SK-N-SH (cell line): ENCODE measurements around the gene KMT5B. TPM values are rescaled to one million over a fixed set of nuclear protein-coding genes. Genes with fewer than 3 reads are reported as not detected.

ENCODE experiments used
- CTCF ChIA-PET: fragments of 300-600, 350-600 bp; formaldehyde crosslinking; extraction: SDS; loops from one replicate; lab custom pipeline; 2021; lab: Yijun Ruan, JAX
- POLR2A ChIA-PET: fragments of 350-600 bp; sonication (Branson Sonifier 250); formaldehyde crosslinking; extraction: SDS; loops from one replicate; lab custom pipeline; 2020; ENCODE audit warnings: antibody characterized with exemption, inconsistent platforms; lab: Yijun Ruan, JAX
- DNase-seq: peaks from one replicate; pipeline ENCODE4 v3.0.0; 2012
- H2AFZ ChIP-seq: fragments of 200-600 bp; sonication (generic); 2 replicates; pipeline ENCODE4 v1.8.1; 2016; ENCODE audit warnings: antibody characterized with exemption, mild to moderate bottlenecking, low read depth
- H3F3A ChIP-seq: fragments of 200-600 bp; sonication (generic); replicated peaks from 2 replicates; pipeline ENCODE3; 2016; ENCODE audit warnings: antibody characterized with exemption, mild to moderate bottlenecking; ENCODE audit not compliant: insufficient read depth
- H3K27ac ChIP-seq, 2 experiments: fragments of 200-500 bp in 1 of 2; fragments of 200-600 bp in 1 of 2; sonication (Bioruptor generic) in 1 of 2; sonication (generic), shearing (Covaris generic) in 1 of 2; 2 replicates each; pipeline versions ENCODE4 v1.5.1 to v1.6.1; 2014 to 2016; ENCODE audit warnings: low read depth in 2 of 2, inconsistent platforms in 1 of 2, low read length in 1 of 2, mild to moderate bottlenecking in 1 of 2, mixed read lengths in 1 of 2
- H3K27me3 ChIP-seq: fragments of 200-600 bp; sonication (generic), shearing (Covaris generic); 2 replicates; pipeline ENCODE4 v1.6.1; 2016; ENCODE audit warnings: mixed run types; ENCODE audit not compliant: insufficient read depth
- H3K36me3 ChIP-seq, 2 experiments: fragments of 200-500 bp in 1 of 2; fragments of 200-600 bp in 1 of 2; sonication (Bioruptor generic) in 1 of 2; sonication (generic) in 1 of 2; replicated peaks in 1 of 2; 2 replicates each; pipeline versions ENCODE3 to v1.5.1; 2014 to 2016; ENCODE audit warnings: low read length in 1 of 2, mild to moderate bottlenecking in 1 of 2; ENCODE audit not compliant: insufficient read depth in 2 of 2, control insufficient read depth in 1 of 2
- H3K4me1 ChIP-seq, 2 experiments: fragments of 200-500 bp in 1 of 2; fragments of 200-600 bp in 1 of 2; sonication (Bioruptor generic) in 1 of 2; sonication (generic), shearing (Covaris generic) in 1 of 2; 2 replicates each; pipeline versions ENCODE4 v1.5.1 to v1.6.1; 2014 to 2016; ENCODE audit warnings: low read depth in 1 of 2, low read length in 1 of 2, mixed run types in 1 of 2; ENCODE audit not compliant: insufficient read depth in 2 of 2, control insufficient read depth in 1 of 2
- H3K4me2 ChIP-seq: fragments of 200-600 bp; sonication (generic), shearing (Covaris generic); 2 replicates; pipeline ENCODE4 v1.6.1; 2017; ENCODE audit warnings: mixed run types
- H3K4me3 ChIP-seq, 2 experiments: fragments of 200-500 bp in 1 of 2; fragments of 200-600 bp in 1 of 2; sonication (Bioruptor generic) in 1 of 2; sonication (generic), shearing (Covaris generic) in 1 of 2; 2 replicates each; pipeline versions ENCODE4 v1.5.1 to v1.8.1; 2014 to 2016; ENCODE audit warnings: low read depth in 2 of 2, inconsistent platforms in 1 of 2, low read length in 1 of 2, mild to moderate bottlenecking in 1 of 2, mixed read lengths in 1 of 2, moderate library complexity in 1 of 2
- H3K79me2 ChIP-seq: fragments of 200-600 bp; sonication (generic); 2 replicates; pipeline ENCODE4 v1.8.1; 2017; ENCODE audit warnings: mild to moderate bottlenecking; ENCODE audit not compliant: insufficient read depth
- H3K9ac ChIP-seq: fragments of 200-600 bp; sonication (generic); 2 replicates; pipeline ENCODE4 v1.6.1; 2017; ENCODE audit warnings: mixed run types
- H3K9me2 ChIP-seq: fragments of 200-600 bp; sonication (generic); 2 replicates; pipeline ENCODE4 v1.6.1; 2017; ENCODE audit warnings: mixed run types
- H3K9me3 ChIP-seq: fragments of 200-600 bp; sonication (generic); 2 replicates; pipeline ENCODE4 v1.6.1; 2017; ENCODE audit warnings: mixed run types, mild to moderate bottlenecking, moderate library complexity
- H4K20me1 ChIP-seq: fragments of 200-600 bp; sonication (generic); 2 replicates; pipeline ENCODE4 v1.6.1; 2017; ENCODE audit warnings: mild to moderate bottlenecking, mixed run types; ENCODE audit not compliant: insufficient read depth
- CHD2 ChIP-seq: fragments of 150-350 bp; IDR thresholded peaks from 2 replicates; pipeline ENCODE4 v1.6.1; 2018; ENCODE audit warnings: low read length; ENCODE audit not compliant: partially characterized antibody
- EP300 ChIP-seq, 2 experiments: IDR thresholded peaks; 2 replicates each; pipeline versions ENCODE4 v1.4.0 to v1.6.1; 2012; ENCODE audit warnings: borderline replicate concordance in 1 of 2, low read depth in 1 of 2, low read length in 1 of 2
- FOSL2 ChIP-seq: IDR thresholded peaks from 2 replicates; pipeline ENCODE4 v1.4.0; 2012; ENCODE audit warnings: low read depth, mild to moderate bottlenecking, moderate library complexity, borderline replicate concordance
- GABPA ChIP-seq: IDR thresholded peaks from 2 replicates; pipeline ENCODE4 v1.4.0; 2012; ENCODE audit warnings: low read depth, mild to moderate bottlenecking
- JUND ChIP-seq: IDR thresholded peaks from 2 replicates; pipeline ENCODE4 v1.4.0; 2012
- NFIC ChIP-seq: IDR thresholded peaks from 2 replicates; pipeline ENCODE4 v1.4.0; 2012; ENCODE audit warnings: borderline replicate concordance
- RFX5 ChIP-seq: IDR thresholded peaks from 2 replicates; pipeline ENCODE4 v1.6.1; 2012; ENCODE audit warnings: mild to moderate bottlenecking, improper control_type of control experiment, low read length
- TAF1 ChIP-seq: IDR thresholded peaks from 2 replicates; pipeline ENCODE4 v1.6.1; 2012; ENCODE audit warnings: low read depth, mild to moderate bottlenecking, low read length, moderate library complexity, borderline replicate concordance
- WGBS: methylation state at CpG from one replicate; pipeline ENCODE4 v1.1.6; 2017; ENCODE audit warnings: low lambda C conversion rate; 5-methylcytosine and 5-hydroxymethylcytosine counted together
- polyA plus RNA-seq, 3 experiments: library from polyadenylated mRNA; depleted of rRNA; stranded (reverse); fragments of >200 nt; gene quantifications; 2 replicates each; pipeline ENCODE4 v1.2.3, GENCODE V29; 2012
- TF ChIP-seq, protein P1 (sequence below): IDR thresholded peaks from 2 replicates; pipeline ENCODE4 v1.4.0; 2012; ENCODE audit warnings: low read depth, borderline replicate concordance
- TF ChIP-seq, protein P2 (sequence below): IDR thresholded peaks from 2 replicates; pipeline ENCODE4; 2012
- TF ChIP-seq, protein P3 (sequence below): fragments of 150-350 bp; IDR thresholded peaks from 2 replicates; pipeline ENCODE4 v1.6.1; 2017; ENCODE audit warnings: antibody characterized with exemption, low read length, low read depth, borderline replicate concordance
- TF ChIP-seq, protein P4 (sequence below): fragments of 200-600 bp; sonication (generic); IDR thresholded peaks from 2 replicates; pipeline ENCODE4 v1.6.1; 2017; ENCODE audit warnings: antibody characterized with exemption, mild to moderate bottlenecking, moderate library complexity
- TF ChIP-seq, protein P5 (sequence below): fragments of 150-350 bp; IDR thresholded peaks from 2 replicates; pipeline ENCODE4 v1.6.1; 2016; ENCODE audit warnings: mild to moderate bottlenecking, low read depth, low read length

Gene KMT5B
- polyA plus RNA-seq, 1 of the 3 experiments (the other 2 are of a cell fraction), result 10.4 TPM

DNA sequence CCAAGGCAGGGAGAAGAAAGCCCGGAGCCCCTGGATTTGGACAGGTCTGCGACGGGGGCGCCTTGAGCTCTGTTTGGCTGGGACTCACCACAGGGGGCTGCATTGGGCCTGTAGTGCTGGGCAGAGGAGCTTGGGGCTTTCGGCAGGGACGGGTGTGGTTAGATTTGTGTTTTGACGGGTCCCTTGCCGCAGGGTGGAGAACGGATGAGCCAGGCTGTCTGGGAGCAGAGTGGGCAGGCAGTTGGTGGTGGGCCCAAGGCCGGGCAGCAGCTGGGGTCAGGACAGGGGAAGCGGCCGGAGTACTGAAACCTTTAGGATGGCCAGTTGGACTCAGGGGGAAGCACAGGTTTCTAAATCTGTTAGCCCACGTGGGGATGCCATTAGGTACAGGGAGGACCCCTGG, 45.3 kb upstream of the KMT5B start:
- H3F3A ChIP-seq, result no peaks in the 10 kb centered on the region
- H3K79me2 ChIP-seq, result no peaks in the 10 kb centered on the region
- H3K4me1 ChIP-seq, result peaks cover 0 to 4% of the 10 kb centered on the region in 2 experiments; a peak in 2 of 4 replicates
- no peaks in the 10 kb centered on the region for H3K9me3 ChIP-seq
- no peaks in the 10 kb centered on the region for H4K20me1 ChIP-seq
- H3K27me3 ChIP-seq, result no peaks in the 10 kb centered on the region
- WGBS, result 99% methylated on average over 13 of the region's 13 CpGs
- H2AFZ ChIP-seq, result no peak overlapping the region
- ChIA-PET POLR2A (interaction anchor here (2.8 kb wide), 1 partner anchor 13 kb away, joined by 13 read pairs; the partner anchor contains the start of gene C11orf24), CTCF (interaction anchor here (0.9 to 11.3 kb wide), 28 partner anchors 8 to 198 kb away, joined by 3 to 170 read pairs (median 6); partner anchors contain the start of gene C11orf24)
- H3K4me2 ChIP-seq, result no peak overlapping the region
- no peak overlapping the region for H3K4me3 ChIP-seq
- H3K9me2 ChIP-seq, result no peaks in the 10 kb centered on the region
- peaks cover 0 to 27% of the 10 kb centered on the region in 2 experiments for H3K36me3 ChIP-seq
- no peak for DNase-seq
- H3K27ac ChIP-seq, result no peak overlapping the region
- no peak for TF ChIP-seq NFIC
- no peak for TF ChIP-seq EP300 (IDR thresholded peaks at IDR 0.05; ENCODE audit: borderline replicate concordance in 1 of 2, low read depth in 1 of 2, low read length in 1 of 2)
- no peak for TF ChIP-seq GABPA
- TF ChIP-seq, protein P1, sequence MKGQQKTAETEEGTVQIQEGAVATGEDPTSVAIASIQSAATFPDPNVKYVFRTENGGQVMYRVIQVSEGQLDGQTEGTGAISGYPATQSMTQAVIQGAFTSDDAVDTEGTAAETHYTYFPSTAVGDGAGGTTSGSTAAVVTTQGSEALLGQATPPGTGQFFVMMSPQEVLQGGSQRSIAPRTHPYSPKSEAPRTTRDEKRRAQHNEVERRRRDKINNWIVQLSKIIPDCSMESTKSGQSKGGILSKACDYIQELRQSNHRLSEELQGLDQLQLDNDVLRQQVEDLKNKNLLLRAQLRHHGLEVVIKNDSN, result no peak
- no peak for TF ChIP-seq TAF1
- no peak for TF ChIP-seq CHD2
- TF ChIP-seq, protein P2, sequence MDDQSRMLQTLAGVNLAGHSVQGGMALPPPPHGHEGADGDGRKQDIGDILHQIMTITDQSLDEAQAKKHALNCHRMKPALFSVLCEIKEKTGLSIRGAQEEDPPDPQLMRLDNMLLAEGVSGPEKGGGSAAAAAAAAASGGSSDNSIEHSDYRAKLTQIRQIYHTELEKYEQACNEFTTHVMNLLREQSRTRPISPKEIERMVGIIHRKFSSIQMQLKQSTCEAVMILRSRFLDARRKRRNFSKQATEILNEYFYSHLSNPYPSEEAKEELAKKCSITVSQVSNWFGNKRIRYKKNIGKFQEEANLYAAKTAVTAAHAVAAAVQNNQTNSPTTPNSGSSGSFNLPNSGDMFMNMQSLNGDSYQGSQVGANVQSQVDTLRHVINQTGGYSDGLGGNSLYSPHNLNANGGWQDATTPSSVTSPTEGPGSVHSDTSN, result no peak
- TF ChIP-seq, protein P3, sequence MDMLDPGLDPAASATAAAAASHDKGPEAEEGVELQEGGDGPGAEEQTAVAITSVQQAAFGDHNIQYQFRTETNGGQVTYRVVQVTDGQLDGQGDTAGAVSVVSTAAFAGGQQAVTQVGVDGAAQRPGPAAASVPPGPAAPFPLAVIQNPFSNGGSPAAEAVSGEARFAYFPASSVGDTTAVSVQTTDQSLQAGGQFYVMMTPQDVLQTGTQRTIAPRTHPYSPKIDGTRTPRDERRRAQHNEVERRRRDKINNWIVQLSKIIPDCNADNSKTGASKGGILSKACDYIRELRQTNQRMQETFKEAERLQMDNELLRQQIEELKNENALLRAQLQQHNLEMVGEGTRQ, result no peak
- TF ChIP-seq, protein P4, sequence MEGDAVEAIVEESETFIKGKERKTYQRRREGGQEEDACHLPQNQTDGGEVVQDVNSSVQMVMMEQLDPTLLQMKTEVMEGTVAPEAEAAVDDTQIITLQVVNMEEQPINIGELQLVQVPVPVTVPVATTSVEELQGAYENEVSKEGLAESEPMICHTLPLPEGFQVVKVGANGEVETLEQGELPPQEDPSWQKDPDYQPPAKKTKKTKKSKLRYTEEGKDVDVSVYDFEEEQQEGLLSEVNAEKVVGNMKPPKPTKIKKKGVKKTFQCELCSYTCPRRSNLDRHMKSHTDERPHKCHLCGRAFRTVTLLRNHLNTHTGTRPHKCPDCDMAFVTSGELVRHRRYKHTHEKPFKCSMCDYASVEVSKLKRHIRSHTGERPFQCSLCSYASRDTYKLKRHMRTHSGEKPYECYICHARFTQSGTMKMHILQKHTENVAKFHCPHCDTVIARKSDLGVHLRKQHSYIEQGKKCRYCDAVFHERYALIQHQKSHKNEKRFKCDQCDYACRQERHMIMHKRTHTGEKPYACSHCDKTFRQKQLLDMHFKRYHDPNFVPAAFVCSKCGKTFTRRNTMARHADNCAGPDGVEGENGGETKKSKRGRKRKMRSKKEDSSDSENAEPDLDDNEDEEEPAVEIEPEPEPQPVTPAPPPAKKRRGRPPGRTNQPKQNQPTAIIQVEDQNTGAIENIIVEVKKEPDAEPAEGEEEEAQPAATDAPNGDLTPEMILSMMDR, result no peak
- TF ChIP-seq, protein P5, sequence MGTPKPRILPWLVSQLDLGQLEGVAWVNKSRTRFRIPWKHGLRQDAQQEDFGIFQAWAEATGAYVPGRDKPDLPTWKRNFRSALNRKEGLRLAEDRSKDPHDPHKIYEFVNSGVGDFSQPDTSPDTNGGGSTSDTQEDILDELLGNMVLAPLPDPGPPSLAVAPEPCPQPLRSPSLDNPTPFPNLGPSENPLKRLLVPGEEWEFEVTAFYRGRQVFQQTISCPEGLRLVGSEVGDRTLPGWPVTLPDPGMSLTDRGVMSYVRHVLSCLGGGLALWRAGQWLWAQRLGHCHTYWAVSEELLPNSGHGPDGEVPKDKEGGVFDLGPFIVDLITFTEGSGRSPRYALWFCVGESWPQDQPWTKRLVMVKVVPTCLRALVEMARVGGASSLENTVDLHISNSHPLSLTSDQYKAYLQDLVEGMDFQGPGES, result no peak
- no peak for TF ChIP-seq RFX5
- no peak for TF ChIP-seq JUND
- TF ChIP-seq FOSL2, result no peak
- H3K9ac ChIP-seq, result no peak overlapping the region
